HAP-1 (cell line): ENCODE measurements around the gene IRF1.

Experiments used
- DNase-seq, 2 experiments: peaks; one replicate each; pipeline ENCODE4 v3.0.0-alpha.2; 2016 to 2020; ENCODE audit warnings: low spot score in 2 of 2
- H3K27me3 ChIP-seq: fragments of 250-450 bp; sonication (Bioruptor Pico); 2 replicates; pipeline ENCODE4 v1.5.1; 2020; ENCODE audit warnings: low read depth, mild to moderate bottlenecking, moderate library complexity
- H3K36me3 ChIP-seq: fragments of 250-450 bp; sonication (Bioruptor Pico); replicated peaks from 2 replicates; pipeline ENCODE4 v1.5.1; 2020; ENCODE audit warnings: mild to moderate bottlenecking
- H3K4me1 ChIP-seq: fragments of 250-450 bp; sonication (Bioruptor Pico); 2 replicates; pipeline ENCODE4 v1.5.1; 2020; ENCODE audit warnings: mild to moderate bottlenecking
- H3K4me3 ChIP-seq: fragments of 250-450 bp; sonication (Bioruptor Pico); 2 replicates; pipeline ENCODE4 v1.5.1; 2020; ENCODE audit warnings: mild to moderate bottlenecking, moderate library complexity
- H3K9me3 ChIP-seq: fragments of 250-450 bp; sonication (Bioruptor Pico); 2 replicates; pipeline ENCODE4 v1.5.1; 2020; ENCODE audit warnings: mild to moderate bottlenecking, moderate library complexity
- in situ Hi-C: fragments of 300-500 bp; cut with MboI; formaldehyde crosslinking; loops from 3 replicates; pipeline ENCODE4 v1.14.3; 2020; ENCODE audit warnings: low sequenced_read_pairs, inconsistent platforms, mixed read lengths

Gene IRF1

GRCh38 chr5:132434416-132435286, 55.9 kb downstream of the IRF1 start:
- Histone ChIP-seq H3K4me3 (no peak overlapping the region), H3K4me1 (no peaks in the 10 kb centered on the region), H3K9me3 (no peaks in the 10 kb centered on the region), H3K36me3 (no peaks in the 10 kb centered on the region), H3K27me3 (no peaks in the 10 kb centered on the region)
- in situ Hi-C loops: no loop called here
- DNase-seq: no peak

DNA sequence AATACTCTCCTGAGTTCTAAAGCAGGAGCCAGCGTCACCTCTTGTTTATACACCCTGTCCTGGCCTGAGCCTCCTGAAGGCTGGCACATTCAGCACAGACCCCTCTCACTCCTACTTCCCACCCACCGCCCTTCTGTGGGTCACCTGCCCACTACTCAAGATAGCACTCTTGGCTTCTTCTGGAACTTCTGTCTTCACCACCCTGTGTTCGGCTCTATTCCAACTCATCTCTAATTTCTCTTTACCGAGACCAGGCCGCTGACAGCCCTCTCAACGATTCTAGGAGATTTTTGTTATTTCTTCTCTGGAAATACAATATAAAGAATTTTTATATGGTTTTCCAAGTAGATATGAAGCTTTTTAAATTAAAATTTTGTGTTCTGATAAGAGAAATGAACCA, 57.4 kb downstream of the IRF1 start:
- H3K9me3 ChIP-seq: no peaks in the 10 kb centered on the region
- no peak for DNase-seq
- in situ Hi-C loops: no loop called here
- H3K27me3 ChIP-seq: no peaks in the 10 kb centered on the region
- H3K4me3 ChIP-seq: no peak overlapping the region
- H3K36me3 ChIP-seq: no peaks in the 10 kb centered on the region
- no peaks in the 10 kb centered on the region for H3K4me1 ChIP-seq

DNA sequence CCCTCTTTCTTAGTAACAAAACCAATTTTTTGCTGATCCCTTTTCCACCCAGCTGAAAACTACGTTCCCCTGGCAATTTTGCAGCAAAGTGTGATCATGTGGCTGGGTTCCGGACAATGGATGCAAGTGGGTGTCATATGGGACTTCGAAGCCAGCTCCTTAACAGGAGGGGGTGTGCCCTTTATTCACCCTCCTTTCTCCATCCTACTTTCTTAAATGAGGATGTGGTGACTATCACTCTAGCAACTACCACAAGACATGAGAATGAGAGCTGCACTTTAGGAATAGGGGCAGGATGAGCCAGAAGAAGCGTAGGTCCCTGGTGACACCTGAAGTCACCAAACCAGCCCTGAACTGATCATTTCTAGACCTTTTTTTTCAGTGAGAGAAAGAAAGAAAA, 58.9 kb downstream of the IRF1 start:
- Histone ChIP-seq H3K4me1 (no peaks in the 10 kb centered on the region), H3K36me3 (no peaks in the 10 kb centered on the region), H3K9me3 (no peaks in the 10 kb centered on the region), H3K27me3 (no peaks in the 10 kb centered on the region), H3K4me3 (no peak overlapping the region)
- DNase-seq: no peak
- in situ Hi-C loops: no loop called here
